Keratinocyte (primary cell): ENCODE measurements around the gene LTBP3.

Experiments
- EZH2 ChIP-seq: IDR thresholded peaks from one replicate; pipeline ENCODE4 v1.6.1; 2012; ENCODE audit warnings: inconsistent platforms, mild to moderate bottlenecking, low read length, moderate library complexity
- TF ChIP-seq, protein P1 (sequence below), 3 experiments: IDR thresholded peaks in 1 of 3; conservative IDR thresholded peaks in 1 of 3; optimal IDR thresholded peaks in 1 of 3; 2 replicates in 2 of 3; 3 replicates in 1 of 3; pipeline versions ENCODE3 to v1.5.1; 2011; ENCODE audit warnings: low read length in 3 of 3, mild to moderate bottlenecking in 3 of 3, moderate library complexity in 2 of 3, control low read depth in 1 of 3, inconsistent platforms in 1 of 3; ENCODE audit not compliant: insufficient read depth in 2 of 3; ENCODE audit errors: extremely low read depth in 1 of 3

DNA sequence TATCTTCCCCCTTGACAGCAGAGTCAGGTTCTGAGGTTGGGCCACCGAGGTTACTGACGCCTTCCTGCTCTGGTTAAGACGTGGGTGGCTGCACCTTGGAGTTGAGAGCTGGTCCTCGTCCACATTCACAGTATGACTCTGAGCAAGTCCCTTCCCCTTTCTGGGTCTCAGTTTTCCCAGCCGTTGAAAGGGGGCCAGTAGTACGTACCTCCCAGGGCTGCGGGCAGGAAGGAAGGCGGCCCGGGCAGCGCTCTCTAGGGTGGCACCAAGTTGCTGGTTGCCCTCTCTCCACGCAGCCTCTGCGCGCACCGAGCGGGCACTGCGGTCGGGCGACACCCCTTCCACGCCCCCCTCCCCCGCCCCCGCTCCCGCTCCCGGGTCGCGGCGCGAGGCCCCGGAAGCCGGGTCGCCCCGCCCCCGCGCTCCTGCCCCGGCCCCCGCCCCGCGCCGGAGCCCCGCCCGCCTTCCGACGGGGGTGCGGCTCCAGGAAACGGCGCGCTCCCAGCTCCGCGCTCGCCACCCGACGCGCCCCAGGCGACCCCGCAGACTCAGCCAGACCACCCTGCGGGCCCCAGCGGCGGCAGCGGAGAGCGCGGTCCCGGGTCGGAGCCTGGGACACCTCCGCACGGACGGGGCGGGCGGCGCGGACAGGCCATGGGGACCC, 17.5 kb upstream of the LTBP3 start, which contains the start of gene EHBP1L1:
- TF ChIP-seq, protein P1, sequence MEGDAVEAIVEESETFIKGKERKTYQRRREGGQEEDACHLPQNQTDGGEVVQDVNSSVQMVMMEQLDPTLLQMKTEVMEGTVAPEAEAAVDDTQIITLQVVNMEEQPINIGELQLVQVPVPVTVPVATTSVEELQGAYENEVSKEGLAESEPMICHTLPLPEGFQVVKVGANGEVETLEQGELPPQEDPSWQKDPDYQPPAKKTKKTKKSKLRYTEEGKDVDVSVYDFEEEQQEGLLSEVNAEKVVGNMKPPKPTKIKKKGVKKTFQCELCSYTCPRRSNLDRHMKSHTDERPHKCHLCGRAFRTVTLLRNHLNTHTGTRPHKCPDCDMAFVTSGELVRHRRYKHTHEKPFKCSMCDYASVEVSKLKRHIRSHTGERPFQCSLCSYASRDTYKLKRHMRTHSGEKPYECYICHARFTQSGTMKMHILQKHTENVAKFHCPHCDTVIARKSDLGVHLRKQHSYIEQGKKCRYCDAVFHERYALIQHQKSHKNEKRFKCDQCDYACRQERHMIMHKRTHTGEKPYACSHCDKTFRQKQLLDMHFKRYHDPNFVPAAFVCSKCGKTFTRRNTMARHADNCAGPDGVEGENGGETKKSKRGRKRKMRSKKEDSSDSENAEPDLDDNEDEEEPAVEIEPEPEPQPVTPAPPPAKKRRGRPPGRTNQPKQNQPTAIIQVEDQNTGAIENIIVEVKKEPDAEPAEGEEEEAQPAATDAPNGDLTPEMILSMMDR (optimal IDR thresholded peaks at IDR 0.05 in 1 of 3, IDR thresholded peaks at IDR 0.05 in 1 of 3, conservative IDR thresholded peaks at IDR 0.05 in 1 of 3; ENCODE audit: extremely low read depth in 1 of 3, insufficient read depth in 2 of 3, low read length in 3 of 3), result no peak
- no peak for TF ChIP-seq EZH2
